H1 (cell line): ENCODE measurements around the gene LRRN1. TPM values are rescaled to one million over a fixed set of nuclear protein-coding genes. Genes with fewer than 3 reads are reported as not detected.

Source experiments
- CTCF ChIA-PET: fragments of 300-600 bp; sonication (Branson Sonifier 250); formaldehyde crosslinking; loops from one replicate; lab custom pipeline; 2021; ENCODE audit not compliant: partially characterized antibody; lab: Charles Lee
- POLR2A ChIA-PET: fragments of 300-600 bp; sonication (Branson Sonifier 250); formaldehyde crosslinking; loops from one replicate; lab custom pipeline; 2021; ENCODE audit warnings: inconsistent platforms; ENCODE audit not compliant: partially characterized antibody; lab: Charles Lee
- DNase-seq, 2 experiments: peaks; one replicate each; pipeline versions ENCODE4 v3.0.0 to v3.0.0-alpha.2; 2010 to 2022; ENCODE audit warnings: low spot score in 2 of 2, low read depth in 1 of 2, mixed read lengths in 1 of 2
- FAIRE-seq: peaks from 2 replicates; lab custom pipeline; 2011; peaks lifted over from hg19 to GRCh38; lab: Jason Lieb, UNC
- H2AFZ ChIP-seq: 2 replicates; pipeline ENCODE4 v1.8.1; 2012; ENCODE audit warnings: low read length, inconsistent platforms
- H2AK5ac ChIP-seq: 2 replicates; pipeline ENCODE4 v1.6.1; 2013; ENCODE audit warnings: low read depth, low read length
- H2BK120ac ChIP-seq: replicated peaks from 2 replicates; pipeline ENCODE3; 2013; ENCODE audit warnings: low read depth, low read length, inconsistent platforms
- H2BK12ac ChIP-seq: 2 replicates; pipeline ENCODE4 v1.6.1; 2013; ENCODE audit warnings: low read depth, low read length
- H2BK15ac ChIP-seq: 2 replicates; pipeline ENCODE4 v1.6.1; 2013; ENCODE audit warnings: low read length
- H2BK20ac ChIP-seq: 2 replicates; pipeline ENCODE4 v1.6.1; 2013; ENCODE audit warnings: low read length
- H2BK5ac ChIP-seq: 2 replicates; pipeline ENCODE4 v1.6.1; 2013; ENCODE audit warnings: low read depth, low read length
- H3K14ac ChIP-seq: 2 replicates; pipeline ENCODE4 v1.6.1; 2013; ENCODE audit warnings: inconsistent platforms; ENCODE audit not compliant: insufficient read length
- H3K18ac ChIP-seq: 2 replicates; pipeline ENCODE4 v1.6.1; 2013; ENCODE audit warnings: low read length; ENCODE audit errors: extremely low read depth
- H3K23ac ChIP-seq: 2 replicates; pipeline ENCODE4 v1.6.1; 2013; ENCODE audit warnings: inconsistent platforms; ENCODE audit not compliant: insufficient read length
- H3K23me2 ChIP-seq: 2 replicates; pipeline ENCODE4 v1.6.1; 2013; ENCODE audit warnings: low read depth, low read length
- H3K27ac ChIP-seq: 2 replicates; pipeline ENCODE4 v1.6.1; 2011; ENCODE audit warnings: low read depth, low read length, inconsistent platforms
- H3K27me3 ChIP-seq, 4 experiments: replicated peaks in 1 of 4; 1 replicate in 1 of 4; 2 replicates in 3 of 4; pipeline versions ENCODE4 v1.6.1 to v1.8.1; 2011 to 2013; ENCODE audit warnings: low read length in 3 of 4, mild to moderate bottlenecking in 3 of 4, inconsistent platforms in 2 of 4, mixed read lengths in 2 of 4, moderate library complexity in 1 of 4; ENCODE audit not compliant: control insufficient read depth in 3 of 4, insufficient read depth in 3 of 4; ENCODE audit errors: extremely low read depth in 1 of 4
- H3K36me3 ChIP-seq, 4 experiments: 2 replicates each; pipeline versions ENCODE4 v1.6.1 to v1.8.1; 2011 to 2013; ENCODE audit warnings: mild to moderate bottlenecking in 4 of 4, low read length in 3 of 4, moderate library complexity in 2 of 4, control low read depth in 1 of 4, inconsistent platforms in 1 of 4; ENCODE audit not compliant: insufficient read depth in 4 of 4, control insufficient read depth in 2 of 4
- H3K4ac ChIP-seq: replicated peaks from 2 replicates; pipeline ENCODE3; 2013; ENCODE audit warnings: low read length, low read depth, mixed read lengths, inconsistent platforms; ENCODE audit not compliant: insufficient read length
- H3K4me1 ChIP-seq, 4 experiments: replicated peaks in 1 of 4; 1 replicate in 1 of 4; 2 replicates in 3 of 4; pipeline versions ENCODE4 v1.6.1 to v1.8.1; 2011 to 2013; ENCODE audit warnings: low read length in 3 of 4, inconsistent platforms in 2 of 4, mixed read lengths in 1 of 4; ENCODE audit not compliant: insufficient read depth in 4 of 4, control insufficient read depth in 3 of 4
- H3K4me2 ChIP-seq, 2 experiments: 2 replicates each; pipeline versions ENCODE4 v1.6.1 to v1.8.1; 2011 to 2013; ENCODE audit warnings: low read depth in 2 of 2, low read length in 2 of 2, control low read depth in 1 of 2, inconsistent platforms in 1 of 2, mild to moderate bottlenecking in 1 of 2; ENCODE audit not compliant: insufficient read depth in 1 of 2
- H3K4me3 ChIP-seq, 4 experiments: fragments of 200-600, 300-600 bp in 1 of 4; sonication (generic), shearing (Covaris generic), sonication (Bioruptor Twin) in 1 of 4; 2 replicates each; pipeline versions ENCODE4 v1.5.1 to v1.8.1; 2011 to 2016; ENCODE audit warnings: low read length in 4 of 4, low read depth in 3 of 4, control low read depth in 2 of 4, inconsistent platforms in 2 of 4, mild to moderate bottlenecking in 2 of 4, mixed read lengths in 1 of 4, moderate library complexity in 1 of 4; ENCODE audit not compliant: insufficient read depth in 2 of 4; ENCODE audit errors: extremely low read depth in 1 of 4
- H3K56ac ChIP-seq: replicated peaks from 2 replicates; pipeline ENCODE3; 2013; ENCODE audit warnings: low read depth, mild to moderate bottlenecking, mixed read lengths, low read length, inconsistent platforms; ENCODE audit not compliant: insufficient read length
- H3K79me1 ChIP-seq: 2 replicates; pipeline ENCODE4 v1.6.1; 2013; ENCODE audit warnings: low read depth, low read length, control low read depth
- H3K79me2 ChIP-seq, 2 experiments: 2 replicates each; pipeline versions ENCODE4 v1.6.1 to v1.8.1; 2012 to 2013; ENCODE audit warnings: low read length in 2 of 2, mild to moderate bottlenecking in 2 of 2, inconsistent platforms in 1 of 2; ENCODE audit not compliant: insufficient read depth in 2 of 2, control insufficient read depth in 1 of 2
- H3K9ac ChIP-seq, 4 experiments: replicated peaks in 1 of 4; 1 replicate in 1 of 4; 2 replicates in 3 of 4; pipeline versions ENCODE4 v1.6.1 to v1.8.1; 2011 to 2013; ENCODE audit warnings: low read depth in 3 of 4, low read length in 3 of 4, control low read depth in 2 of 4, mild to moderate bottlenecking in 2 of 4, moderate library complexity in 2 of 4, inconsistent platforms in 1 of 4; ENCODE audit errors: extremely low read depth in 1 of 4
- H3K9me3 ChIP-seq, 2 experiments: 2 replicates each; pipeline versions ENCODE4 v1.6.1 to v1.8.1; 2012 to 2013; ENCODE audit warnings: mild to moderate bottlenecking in 2 of 2, moderate library complexity in 2 of 2, control low read depth in 1 of 2, inconsistent platforms in 1 of 2, low read depth in 1 of 2, low read length in 1 of 2, mixed read lengths in 1 of 2; ENCODE audit not compliant: insufficient read depth in 2 of 2
- H4K20me1 ChIP-seq, 2 experiments: replicated peaks in 1 of 2; 2 replicates each; pipeline versions ENCODE3 to v1.8.1; 2011 to 2013; ENCODE audit warnings: inconsistent platforms in 2 of 2, low read length in 2 of 2, mild to moderate bottlenecking in 1 of 2; ENCODE audit not compliant: insufficient read depth in 2 of 2, control insufficient read depth in 1 of 2
- H4K5ac ChIP-seq: 2 replicates; pipeline ENCODE4 v1.6.1; 2013; ENCODE audit warnings: low read length, low read depth, mixed read lengths, inconsistent platforms; ENCODE audit not compliant: insufficient read length
- H4K8ac ChIP-seq: 2 replicates; pipeline ENCODE4 v1.8.0; 2013; ENCODE audit warnings: mild to moderate bottlenecking, moderate library complexity, low read length, inconsistent platforms; ENCODE audit not compliant: insufficient read depth; ENCODE audit errors: extremely low read depth
- H4K91ac ChIP-seq: replicated peaks from 2 replicates; pipeline ENCODE3; 2013; ENCODE audit warnings: low read length, mixed read lengths, inconsistent platforms; ENCODE audit not compliant: insufficient read length
- CBX8 ChIP-seq: fragments of 300-800, 300-1000 bp; sonication (generic); IDR thresholded peaks from 2 replicates; pipeline ENCODE4 v1.7.1; 2016; ENCODE audit warnings: low read depth, low read length, borderline replicate concordance
- CREB1 ChIP-seq: IDR thresholded peaks from 2 replicates; pipeline ENCODE4 v1.6.1; 2012; ENCODE audit warnings: inconsistent platforms
- CTCF ChIP-seq, 3 experiments: IDR thresholded peaks; 1 replicate in 2 of 3; 2 replicates in 1 of 3; pipeline versions ENCODE4 v1.5.1 to v1.6.1; 2011; ENCODE audit warnings: low read length in 3 of 3, mild to moderate bottlenecking in 3 of 3, inconsistent platforms in 2 of 3, low read depth in 1 of 3, moderate library complexity in 1 of 3; ENCODE audit not compliant: insufficient read depth in 1 of 3; ENCODE audit errors: control extremely low read depth in 1 of 3
- EGR1 ChIP-seq: IDR thresholded peaks from 2 replicates; pipeline ENCODE4 v1.6.1; 2011; ENCODE audit warnings: low read depth, low read length, borderline replicate concordance
- EP300 ChIP-seq, 2 experiments: IDR thresholded peaks; 1 replicate in 1 of 2; 2 replicates in 1 of 2; pipeline ENCODE4 v1.6.1; 2011 to 2012; ENCODE audit warnings: low read depth in 2 of 2, low read length in 2 of 2, mild to moderate bottlenecking in 2 of 2, borderline replicate concordance in 1 of 2, inconsistent platforms in 1 of 2, moderate library complexity in 1 of 2
- MAX ChIP-seq: IDR thresholded peaks from 2 replicates; pipeline ENCODE4 v1.6.1; 2012; ENCODE audit warnings: inconsistent platforms
- POLR2A ChIP-seq, 2 experiments: IDR thresholded peaks; 1 replicate in 1 of 2; 2 replicates in 1 of 2; pipeline ENCODE4 v1.6.1; 2011; ENCODE audit warnings: low read depth in 2 of 2, low read length in 2 of 2, mild to moderate bottlenecking in 2 of 2; ENCODE audit errors: control extremely low read depth in 1 of 2
- RBBP5 ChIP-seq: IDR thresholded peaks from 2 replicates; pipeline ENCODE4 v1.7.1; 2012; ENCODE audit warnings: low read depth, mild to moderate bottlenecking, inconsistent platforms, low read length, moderate library complexity, borderline replicate concordance
- RNF2 ChIP-seq: fragments of 200-900, 300-1000 bp; sonication (generic); IDR thresholded peaks from 2 replicates; pipeline ENCODE4 v1.7.1; 2016; ENCODE audit warnings: borderline replicate concordance, low read depth, mild to moderate bottlenecking, antibody characterized with exemption, low read length; ENCODE audit not compliant: poor library complexity, severe bottlenecking; ENCODE audit errors: missing control alignments
- SP4 ChIP-seq: IDR thresholded peaks from 2 replicates; pipeline ENCODE4 v1.6.1; 2012; ENCODE audit warnings: low read length, inconsistent platforms
- TAF1 ChIP-seq: IDR thresholded peaks from 2 replicates; pipeline ENCODE4 v1.6.1; 2011; ENCODE audit warnings: mild to moderate bottlenecking, low read depth, low read length
- YY1 ChIP-seq: IDR thresholded peaks from 2 replicates; pipeline ENCODE4 v1.6.1; 2011; ENCODE audit warnings: low read depth, mild to moderate bottlenecking, low read length
- WGBS, 2 experiments: shearing (Covaris generic) in 1 of 2; methylation state at CpG; one replicate each; pipeline versions ENCODE4 v1.1.6 to v1.1.7; 2013 to 2015; ENCODE audit warnings: low lambda C conversion rate in 2 of 2, mixed read lengths in 2 of 2, inconsistent platforms in 1 of 2, low coverage in 1 of 2, missing lambda C conversion rate in 1 of 2; ENCODE audit not compliant: insufficient replicate concordance in 2 of 2, insufficient coverage in 1 of 2, insufficient read length in 1 of 2; ENCODE audit errors: extremely low coverage in 1 of 2, missing lambda C conversion rate in 1 of 2; 5-methylcytosine and 5-hydroxymethylcytosine counted together
- polyA plus RNA-seq, 7 experiments: library from polyadenylated mRNA; depleted of rRNA in 3 of 7; stranded (reverse) in 5 of 7; unstranded in 2 of 7; fragments of >200 nt in 5 of 7; fragments of 200-250 nt in 2 of 7; gene quantifications; 1 replicate in 5 of 7; 2 replicates in 1 of 7; 4 replicates in 1 of 7; pipeline versions ENCODE4 v1.2.1 to v1.2.3, GENCODE V29; 2011 to 2013; ENCODE audit warnings: missing spikeins in 2 of 7, mixed read lengths in 2 of 7
- total RNA-seq: library from RNA; stranded (reverse); fragmentation: NEBNext Ultra II Directional; extraction: Animal tissue kit (Norgen Biotek cat#: 25700); gene quantifications from 2 replicates; pipeline ENCODE4 v1.2.1, GENCODE V29; 2021

Gene LRRN1
- total and polyA plus RNA-seq, 2 of the 8 experiments (the other 6 are each of a cell fraction or from before 2014, with no cell fraction given): 159 to 199 TPM

DNA sequence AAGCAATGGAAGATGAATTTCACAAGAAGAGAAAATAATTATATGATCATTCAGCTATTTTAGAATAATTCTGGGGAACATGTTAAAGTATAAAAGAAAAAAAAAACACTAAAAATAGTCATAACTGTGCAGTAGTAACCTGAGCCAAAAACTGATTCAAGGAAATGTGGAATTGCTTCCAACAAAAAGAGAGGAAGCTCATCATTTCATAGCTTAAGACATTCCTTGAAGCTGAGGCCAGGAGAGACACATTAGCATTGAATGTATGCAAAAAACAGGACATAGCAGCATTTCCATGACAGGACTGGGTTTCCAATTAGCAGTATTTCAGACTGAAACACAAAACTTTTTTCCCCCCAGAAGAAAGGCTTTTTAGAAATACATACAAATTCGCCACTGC, 27.7 kb upstream of the LRRN1 start:
- 90% methylated on average over 1 of the region's 1 CpG; no CpG with 5 or more reads in 1 of the 2 experiments for WGBS, 2 experiments
- CTCF ChIA-PET: interaction anchor here (1.1 kb wide), 1 partner anchor 45 kb away, joined by 3 read pairs; no protein-coding TSS in a partner anchor
- H3K27ac ChIP-seq: no peak overlapping the region

More for the DNA sequence above, 27.7 kb upstream of the LRRN1 start:
- H3K4me1 ChIP-seq: no peaks in the 10 kb centered on the region
- H3K9me3 ChIP-seq: peaks cover 7% of the 10 kb centered on the region in 2 experiments; a peak in 2 of 4 replicates
- H2BK120ac ChIP-seq: no peak overlapping the region
- no peak overlapping the region for H2AFZ ChIP-seq
- TF ChIP-seq YY1 (no peak), SP4 (no peak), RNF2 (no peak), RBBP5 (no peak), POLR2A (IDR thresholded peaks at IDR 0.05; ENCODE audit: control extremely low read depth in 1 of 2, low read depth in 2 of 2, low read length in 2 of 2) (no peak), MAX (no peak), EGR1 (no peak), CREB1 (no peak), CBX8 (no peak), CTCF (IDR thresholded peaks at IDR 0.05; ENCODE audit: control extremely low read depth in 1 of 3, insufficient read depth in 1 of 3, low read depth in 1 of 3, low read length in 3 of 3) (no peak), EP300 (IDR thresholded peaks at IDR 0.05; ENCODE audit: borderline replicate concordance in 1 of 2, low read depth in 2 of 2, low read length in 2 of 2) (no peak), TAF1 (no peak)
- no peaks in the 10 kb centered on the region for H3K23me2 ChIP-seq
- H3K79me1 ChIP-seq: no peaks in the 10 kb centered on the region
- no peak overlapping the region for H3K14ac ChIP-seq
- H3K4me3 ChIP-seq: no peak overlapping the region
- H2AK5ac ChIP-seq: no peak overlapping the region
- no peak overlapping the region for H3K56ac ChIP-seq
- no peak overlapping the region for H4K8ac ChIP-seq
- no peak overlapping the region for H3K4ac ChIP-seq
- H4K91ac ChIP-seq: no peak overlapping the region
- no peak overlapping the region for H4K5ac ChIP-seq
- H2BK5ac ChIP-seq: no peak overlapping the region
- no peak overlapping the region for H3K9ac ChIP-seq
- H4K20me1 ChIP-seq: no peaks in the 10 kb centered on the region
- FAIRE-seq (no peak), DNase-seq (no peak)
- H2BK20ac ChIP-seq: no peak overlapping the region
- POLR2A ChIA-PET: no interaction called here
- H3K27me3 ChIP-seq: no peaks in the 10 kb centered on the region
- H3K4me2 ChIP-seq: no peak overlapping the region
- no peak overlapping the region for H2BK15ac ChIP-seq
- H3K23ac ChIP-seq: no peak overlapping the region
- H3K79me2 ChIP-seq: no peaks in the 10 kb centered on the region
- H2BK12ac ChIP-seq: no peak overlapping the region
- no peaks in the 10 kb centered on the region for H3K36me3 ChIP-seq
- no peak overlapping the region for H3K18ac ChIP-seq
